Astrocyte (in vitro differentiated cells and primary cell): Measurements from ENCODE around the gene COLQ.

ENCODE experiments used
- CTCF ChIP-seq: IDR thresholded peaks from 2 replicates; pipeline ENCODE4 v1.5.1; 2011; ENCODE audit warnings: low read depth, mild to moderate bottlenecking, inconsistent platforms, low read length, moderate library complexity; ENCODE audit not compliant: insufficient read depth
- EZH2 ChIP-seq: IDR thresholded peaks from 2 replicates; pipeline ENCODE4 v1.6.1; 2012; ENCODE audit warnings: mild to moderate bottlenecking, low read length, inconsistent platforms; ENCODE audit not compliant: insufficient read depth

- TF ChIP-seq EZH2 (no peak), CTCF (no peak)
These were observed 28.6 kb downstream of the COLQ start for GRCh38 chr3:15492847-15493360.
